Measurements from ENCODE around the gene TPCN2. TPM values are rescaled to one million over a fixed set of nuclear protein-coding genes. Genes with fewer than 3 reads are reported as not detected.

TPCN2 gene
- total and polyA plus RNA-seq, 2 of the 8 experiments (the other 6 are each of a cell fraction or from before 2014, with no cell fraction given), result 9.7 to 18.6 TPM

GRCh38 chr11:69105461-69106030, 56.8 kb downstream of the TPCN2 start (continued):
- TF ChIP-seq JUN (IDR thresholded peaks at IDR 0.05; ENCODE audit: low read depth, low read length) (no peak), GABPA (IDR thresholded peaks at IDR 0.05; ENCODE audit: borderline replicate concordance, insufficient read depth, low read length) (no peak), EGR1 (IDR thresholded peaks at IDR 0.05; ENCODE audit: borderline replicate concordance, low read depth, low read length) (no peak), CREB1 (IDR thresholded peaks at IDR 0.05) (no peak)
